Mucosa of rectum (tissue), 2 donors: ENCODE measurements around the gene ZEB2.

ENCODE experiments used
- H3K27ac ChIP-seq, 2 donors: one replicate each; pipeline ENCODE4 v1.7.0; 2013; ENCODE audit warnings: inconsistent platforms in 2 of 2, low read depth in 2 of 2, low read length in 2 of 2
- H3K27me3 ChIP-seq, 2 donors: one replicate each; pipeline ENCODE4 v1.7.0; 2013; ENCODE audit warnings: low read length in 2 of 2; ENCODE audit not compliant: control insufficient read depth in 2 of 2, insufficient read depth in 2 of 2
- H3K36me3 ChIP-seq, 2 donors: one replicate each; pipeline ENCODE4 v1.7.0; 2013; ENCODE audit warnings: low read length in 2 of 2; ENCODE audit not compliant: control insufficient read depth in 2 of 2, insufficient read depth in 2 of 2
- H3K4me1 ChIP-seq, 2 donors: one replicate each; pipeline ENCODE4 v1.7.0; 2013; ENCODE audit warnings: low read length in 2 of 2, mild to moderate bottlenecking in 1 of 2; ENCODE audit not compliant: control insufficient read depth in 2 of 2, insufficient read depth in 2 of 2
- H3K4me3 ChIP-seq, 2 donors: one replicate each; pipeline ENCODE4 v1.7.0; 2013; ENCODE audit warnings: low read length in 2 of 2
- H3K9ac ChIP-seq, 2 donors: one replicate each; pipeline ENCODE4 v1.7.0; 2013; ENCODE audit warnings: low read length in 2 of 2, low read depth in 1 of 2, mild to moderate bottlenecking in 1 of 2
- H3K9me3 ChIP-seq, 2 donors: one replicate each; pipeline ENCODE4 v1.7.0; 2013; ENCODE audit warnings: low read length in 2 of 2; ENCODE audit not compliant: control insufficient read depth in 2 of 2
- donor health status: healthy.
- donor health status: Normal muscosa, but diverticular disease.

ZEB2 gene

GRCh38 chr2:144481109-144481508, 38.8 kb downstream of the ZEB2 start:
- no peak overlapping the region for H3K27ac ChIP-seq
- H3K9me3 ChIP-seq, result no peaks in the 10 kb centered on the region
- H3K27me3 ChIP-seq, result peaks cover 2 to 14% of the 10 kb centered on the region in 2 donors
- H3K9ac ChIP-seq, result no peak overlapping the region
- H3K4me3 ChIP-seq, result no peak overlapping the region
- H3K36me3 ChIP-seq, result no peaks in the 10 kb centered on the region
- H3K4me1 ChIP-seq, result peaks cover 0 to 10% of the 10 kb centered on the region in 2 donors

- Histone ChIP-seq H3K4me1 (peaks cover 0 to 10% of the 10 kb centered on the region in 2 donors), H3K9me3 (no peaks in the 10 kb centered on the region), H3K27ac (no peak overlapping the region), H3K27me3 (peaks cover 2 to 15% of the 10 kb centered on the region in 2 donors), H3K36me3 (no peaks in the 10 kb centered on the region), H3K9ac (no peak overlapping the region), H3K4me3 (no peak overlapping the region)
These were observed 39.6 kb downstream of the ZEB2 start for GRCh38 chr2:144480285-144480684.

GRCh38 chr2:144479659-144480058, 40.3 kb downstream of the ZEB2 start:
- peaks cover 2 to 15% of the 10 kb centered on the region in 2 donors for H3K27me3 ChIP-seq
- no peak overlapping the region for H3K27ac ChIP-seq
- peaks cover 0 to 10% of the 10 kb centered on the region in 2 donors for H3K4me1 ChIP-seq

GRCh38 chr2:144479138-144479537, 40.8 kb downstream of the ZEB2 start:
- Histone ChIP-seq H3K27me3 (peaks cover 5 to 19% of the 10 kb centered on the region in 2 donors), H3K36me3 (no peaks in the 10 kb centered on the region), H3K9ac (no peak overlapping the region), H3K4me3 (no peak overlapping the region), H3K27ac (no peak overlapping the region), H3K4me1 (peaks cover 0 to 10% of the 10 kb centered on the region in 2 donors), H3K9me3 (no peaks in the 10 kb centered on the region)

More at GRCh38 chr2:144479659-144480058, 40.3 kb downstream of the ZEB2 start:
- H3K4me3 ChIP-seq, result no peak overlapping the region
- no peaks in the 10 kb centered on the region for H3K36me3 ChIP-seq
- H3K9me3 ChIP-seq, result no peaks in the 10 kb centered on the region
- H3K9ac ChIP-seq, result no peak overlapping the region

GRCh38 chr2:144477957-144478311, 42.0 kb downstream of the ZEB2 start:
- peaks cover 0 to 1% of the 10 kb centered on the region in 2 donors for H3K36me3 ChIP-seq
- peaks cover 0 to 10% of the 10 kb centered on the region in 2 donors for H3K4me1 ChIP-seq
- no peak overlapping the region for H3K4me3 ChIP-seq
- peaks cover 8 to 25% of the 10 kb centered on the region in 2 donors for H3K27me3 ChIP-seq
- no peak overlapping the region for H3K9ac ChIP-seq
- no peak overlapping the region for H3K27ac ChIP-seq
- peaks cover 0 to 1% of the 10 kb centered on the region in 2 donors for H3K9me3 ChIP-seq

- peaks cover 11 to 30% of the 10 kb centered on the region in 2 donors for H3K27me3 ChIP-seq
- peaks cover 0 to 3% of the 10 kb centered on the region in 2 donors for H3K36me3 ChIP-seq
- no peak overlapping the region for H3K4me3 ChIP-seq
- peaks cover 0 to 10% of the 10 kb centered on the region in 2 donors for H3K4me1 ChIP-seq
- no peak overlapping the region for H3K9ac ChIP-seq
- H3K9me3 ChIP-seq, result peaks cover 0 to 1% of the 10 kb centered on the region in 2 donors
- no peak overlapping the region for H3K27ac ChIP-seq
These were observed 42.5 kb downstream of the ZEB2 start for GRCh38 chr2:144477281-144477956.

- peaks cover 0 to 1% of the 10 kb centered on the region in 2 donors for H3K9me3 ChIP-seq
- H3K4me1 ChIP-seq, result peaks cover 0 to 10% of the 10 kb centered on the region in 2 donors
- H3K9ac ChIP-seq, result no peak overlapping the region
- H3K27me3 ChIP-seq, result peaks cover 14 to 36% of the 10 kb centered on the region in 2 donors
- no peak overlapping the region for H3K27ac ChIP-seq
- no peak overlapping the region for H3K4me3 ChIP-seq
- H3K36me3 ChIP-seq, result peaks cover 0 to 3% of the 10 kb centered on the region in 2 donors
These were observed 43.2 kb downstream of the ZEB2 start for GRCh38 chr2:144476682-144477081.

- Histone ChIP-seq H3K4me3 (no peak overlapping the region), H3K4me1 (peaks cover 0 to 10% of the 10 kb centered on the region in 2 donors), H3K9me3 (peaks cover 0 to 1% of the 10 kb centered on the region in 2 donors), H3K36me3 (peaks cover 0 to 3% of the 10 kb centered on the region in 2 donors), H3K27me3 (peaks cover 14 to 44% of the 10 kb centered on the region in 2 donors), H3K27ac (no peak overlapping the region), H3K9ac (no peak overlapping the region)
These were observed 44.2 kb downstream of the ZEB2 start for GRCh38 chr2:144475569-144476275.

GRCh38 chr2:144475044-144475443, 44.9 kb downstream of the ZEB2 start:
- H3K9me3 ChIP-seq, result peaks cover 0 to 1% of the 10 kb centered on the region in 2 donors
- peaks cover 0 to 10% of the 10 kb centered on the region in 2 donors for H3K4me1 ChIP-seq
- H3K27ac ChIP-seq, result no peak overlapping the region
- peaks cover 0 to 3% of the 10 kb centered on the region in 2 donors for H3K36me3 ChIP-seq
- peaks cover 12 to 49% of the 10 kb centered on the region in 2 donors for H3K27me3 ChIP-seq
- no peak overlapping the region for H3K9ac ChIP-seq
- no peak overlapping the region for H3K4me3 ChIP-seq

- Histone ChIP-seq H3K9ac (no peak overlapping the region), H3K4me3 (no peak overlapping the region), H3K9me3 (peaks cover 0 to 1% of the 10 kb centered on the region in 2 donors), H3K27ac (no peak overlapping the region), H3K36me3 (peaks cover 0 to 3% of the 10 kb centered on the region in 2 donors), H3K4me1 (peaks cover 0 to 8% of the 10 kb centered on the region in 2 donors), H3K27me3 (peaks cover 16 to 58% of the 10 kb centered on the region in 2 donors)
These were observed 45.9 kb downstream of the ZEB2 start for GRCh38 chr2:144474017-144474416.
